ENCODE measurements around the gene THBS2. TPM values are rescaled to one million over a fixed set of nuclear protein-coding genes. Genes with fewer than 3 reads are reported as not detected.
"Not testable (repeated sequence)": the region's sequence is repeated elsewhere in the genome, so short reads cannot be mapped to it uniquely, and the experiment has no call there.

THBS2 gene
- polyA plus RNA-seq, 3 donors = 10.1 to 16.1 (median 10.3) TPM

DNA sequence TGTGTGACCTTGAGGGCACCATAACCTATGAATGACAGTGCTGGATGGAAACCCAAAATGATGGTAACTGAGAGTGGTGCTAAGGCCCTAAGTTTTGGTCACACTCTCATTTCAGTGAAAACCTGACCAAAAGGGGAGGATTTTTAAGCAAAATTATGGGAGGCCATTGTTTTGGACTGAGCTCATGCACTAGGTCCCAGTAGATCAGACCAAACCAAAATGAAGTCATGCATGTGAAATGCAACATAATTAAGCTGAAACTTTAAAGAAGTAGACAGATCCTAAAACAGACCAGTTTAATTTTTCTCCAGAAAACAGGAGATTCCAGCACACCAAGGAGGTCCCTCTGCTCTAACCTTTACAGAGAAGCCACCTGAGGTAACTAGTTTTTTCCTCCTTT lies 24.0 kb upstream of the THBS2 start:
- DNase-seq = no peak

GRCh38 chr6:169274781-169275180 lies 21.1 kb upstream of the THBS2 start:
- no peak for DNase-seq

DNA sequence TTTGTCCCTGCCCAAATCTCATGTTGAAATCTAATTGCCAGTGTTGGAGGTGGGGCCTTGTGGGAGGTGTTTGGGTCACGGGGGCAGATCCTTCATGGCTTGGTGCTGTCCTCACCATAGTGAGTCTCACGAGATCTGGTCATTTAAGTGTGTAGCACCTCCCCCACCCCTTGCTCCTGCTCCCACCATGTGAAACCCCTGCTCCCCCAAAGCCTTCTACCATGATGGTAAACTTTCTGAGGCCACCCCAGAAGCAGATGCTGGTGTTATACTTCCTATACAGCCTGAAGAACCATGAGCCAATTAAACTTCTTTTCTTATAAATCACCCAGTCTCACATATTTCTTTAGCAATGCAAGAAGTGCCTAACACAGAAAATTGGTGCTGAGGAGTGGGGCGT lies 19.9 kb upstream of the THBS2 start:
- DNase-seq = no peak

DNA sequence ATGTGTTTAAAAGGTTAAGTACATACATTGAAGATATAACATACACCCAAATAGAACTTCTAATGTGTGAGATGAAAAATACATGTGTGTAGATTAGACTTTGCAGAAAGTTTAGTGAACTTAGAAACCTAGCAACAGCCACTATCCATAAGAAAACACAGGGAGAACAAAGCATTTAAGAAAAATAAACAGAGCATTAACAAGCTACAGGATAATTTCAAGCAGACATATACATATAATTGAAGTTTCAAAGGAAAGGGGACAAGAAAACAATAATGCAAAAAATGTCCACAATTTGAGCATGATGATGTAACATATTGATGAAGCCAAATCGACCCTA lies 18.2 kb upstream of the THBS2 start:
- no peak for DNase-seq

- no peak for DNase-seq
Observed at GRCh38 chr6:169271158-169271876, 17.7 kb upstream of the THBS2 start.

DNA sequence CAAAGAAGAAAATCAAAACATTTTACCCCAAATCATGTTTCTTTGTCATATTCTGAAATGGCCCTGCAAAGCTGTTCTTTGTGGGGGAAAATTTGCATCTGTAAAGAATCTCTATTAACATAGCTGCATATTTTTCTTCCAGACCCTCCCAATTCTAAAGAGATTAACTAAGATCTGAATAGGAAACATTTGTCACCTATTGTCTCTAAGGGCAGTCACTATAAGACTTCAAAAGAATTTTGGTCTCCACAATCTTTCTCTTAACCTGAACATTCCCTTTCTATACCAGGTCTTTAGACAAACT lies 16.4 kb upstream of the THBS2 start:
- DNase-seq = not testable (repeated sequence)

GRCh38 chr6:169269180-169270076 lies 15.8 kb upstream of the THBS2 start:
- DNase-seq = no peak

DNA sequence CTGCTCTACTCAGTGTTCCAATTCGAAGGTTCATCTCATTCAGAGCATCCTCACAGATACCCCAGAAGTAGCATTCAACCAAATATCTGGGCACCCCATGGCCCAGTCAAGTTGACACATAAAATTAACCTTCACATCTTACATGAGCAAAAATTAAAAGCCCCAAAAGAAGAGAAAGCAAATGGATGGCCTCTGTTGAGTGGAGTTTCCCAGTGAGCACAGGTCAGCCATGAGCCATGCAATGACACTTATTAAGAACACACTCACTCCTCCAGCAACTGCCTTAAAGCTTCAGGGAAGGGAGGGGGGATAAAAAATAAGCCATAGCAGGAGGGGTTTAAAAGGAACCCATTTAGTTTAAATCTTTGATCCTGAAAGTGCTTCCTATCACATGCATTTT lies 14.6 kb upstream of the THBS2 start:
- no peak for DNase-seq

GRCh38 chr6:169266746-169267591 lies 13.3 kb upstream of the THBS2 start:
- no peak for DNase-seq

GRCh38 chr6:169266261-169266660 lies 12.6 kb upstream of the THBS2 start:
- DNase-seq = no peak

- no peak for DNase-seq
Observed at GRCh38 chr6:169265486-169266131, 12.0 kb upstream of the THBS2 start.

- no peak for DNase-seq
Observed at GRCh38 chr6:169263836-169264608, 10.4 kb upstream of the THBS2 start.

DNA sequence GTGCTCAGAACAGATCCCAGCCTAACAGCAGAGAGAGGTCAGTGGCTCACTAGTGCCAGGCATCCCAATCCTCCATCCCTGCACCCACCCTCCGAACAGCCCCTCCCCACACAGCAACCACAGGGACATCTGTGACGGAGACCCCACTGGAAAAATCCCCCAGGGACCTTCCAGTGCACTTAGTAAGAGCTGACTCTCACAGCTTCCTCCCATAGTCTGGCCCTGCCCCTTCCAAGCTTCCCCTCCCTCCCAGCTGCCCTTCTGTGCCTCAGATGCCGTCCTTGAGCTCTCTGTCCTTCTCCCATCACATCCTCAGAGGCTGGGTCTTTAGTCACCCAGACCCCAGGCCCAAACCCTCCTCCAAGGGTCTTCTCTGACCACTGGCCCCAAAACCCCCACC lies 9.7 kb upstream of the THBS2 start:
- DNase-seq = no peak

GRCh38 chr6:169262602-169263001 lies 9.0 kb upstream of the THBS2 start:
- DNase-seq = not testable (repeated sequence)

- DNase-seq = no peak
Observed at GRCh38 chr6:169256518-169256917, 2.9 kb upstream of the THBS2 start.

- DNase-seq = no peak
Observed at GRCh38 chr6:169256061-169256460, 2.4 kb upstream of the THBS2 start.

GRCh38 chr6:169255643-169256042 lies 2.0 kb upstream of the THBS2 start:
- no peak for DNase-seq

DNA sequence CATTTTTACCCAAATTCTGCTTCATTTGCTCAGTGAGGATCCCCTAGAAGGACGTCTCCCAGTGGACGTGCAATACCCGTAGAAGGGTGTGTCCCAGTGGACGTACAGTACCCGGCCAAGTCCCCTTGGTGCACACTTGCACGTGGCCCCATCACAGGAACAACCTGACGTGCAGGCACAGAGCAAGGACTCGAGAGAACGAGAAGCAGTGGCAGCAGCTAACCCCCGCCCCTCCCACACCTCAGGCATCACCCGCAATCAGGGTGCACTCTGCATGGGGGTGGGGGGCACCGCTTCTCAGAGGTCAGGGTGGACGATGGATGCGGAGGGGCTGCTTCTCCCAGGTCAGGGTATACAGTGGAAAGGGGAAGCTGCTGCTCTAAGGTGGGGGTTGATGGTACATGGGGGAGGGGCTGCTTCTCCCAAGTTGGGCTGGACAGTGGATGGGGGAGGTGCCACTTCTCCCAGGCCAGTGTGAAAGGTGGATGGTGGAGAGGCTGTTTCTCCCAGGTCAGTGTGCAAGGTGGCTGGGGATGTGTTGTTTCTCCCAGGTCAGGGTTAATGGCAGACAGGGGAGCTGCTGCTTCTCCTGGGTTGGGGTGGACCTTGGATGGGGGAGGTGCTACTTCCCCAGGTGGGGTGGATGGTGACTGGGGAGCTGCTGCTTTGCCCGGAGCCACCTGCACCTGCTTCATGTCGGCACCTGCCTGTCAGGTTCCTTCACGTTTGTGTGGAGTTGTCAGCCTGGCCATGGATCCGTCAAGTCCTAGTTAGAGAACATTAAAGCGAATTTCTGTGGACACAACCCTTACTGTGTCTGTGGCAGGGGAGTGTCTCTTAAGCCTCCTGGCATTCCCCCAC lies 1.0 kb upstream of the THBS2 start:
- no peak for DNase-seq

DNA sequence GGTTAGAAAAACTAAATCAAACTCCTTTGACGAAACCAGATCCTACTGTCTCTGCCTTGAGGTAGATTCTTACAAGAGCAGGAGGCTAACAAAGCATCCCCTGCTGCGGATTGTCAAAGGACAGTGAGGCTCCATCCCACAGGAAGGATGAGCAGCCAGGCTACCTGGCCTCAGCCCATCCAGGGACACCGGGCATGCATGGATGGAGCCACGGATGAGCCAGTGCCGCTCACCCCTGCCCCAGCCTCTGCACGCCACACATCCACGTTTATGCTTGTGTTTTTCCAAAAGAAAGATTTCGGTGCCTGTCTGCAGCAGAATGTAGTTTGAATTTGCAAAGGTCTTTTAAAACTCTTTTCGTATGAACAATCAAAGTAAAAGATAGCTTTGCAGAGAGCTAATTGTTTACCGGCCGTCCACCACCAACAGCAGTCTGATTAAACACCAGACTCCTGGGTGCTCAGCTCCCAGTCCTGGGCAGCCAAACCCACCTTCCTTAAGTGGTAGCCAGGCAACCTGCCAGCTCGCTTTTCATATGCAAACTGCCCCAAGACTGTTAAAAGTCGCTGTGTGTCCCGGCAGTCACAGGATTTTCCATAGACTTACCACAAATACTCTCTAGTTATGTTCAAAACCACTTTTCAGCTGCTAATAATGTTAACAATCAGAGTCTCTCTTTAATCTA lies 999 bp downstream of the THBS2 start:
- DNase-seq = no peak

Data from renal pelvis (tissue), 4 donors.